Mesendoderm (in vitro differentiated cells): ENCODE results near the gene FMNL2.

Experiments used
- DNase-seq: peaks from one replicate; pipeline ENCODE4 v3.0.0; 2013
- H2AK5ac ChIP-seq: 2 replicates; pipeline ENCODE4 v1.6.1; 2013; ENCODE audit warnings: low read length, inconsistent platforms
- H2BK120ac ChIP-seq: 2 replicates; pipeline ENCODE4 v1.6.1; 2013; ENCODE audit warnings: low read depth, mild to moderate bottlenecking, low read length, moderate library complexity, mixed read lengths
- H2BK15ac ChIP-seq: replicated peaks from 2 replicates; pipeline ENCODE4 v1.6.1; 2013; ENCODE audit warnings: low read depth, mild to moderate bottlenecking, moderate library complexity
- H2BK5ac ChIP-seq: 2 replicates; pipeline ENCODE4 v1.6.1; 2013; ENCODE audit warnings: low read length, inconsistent platforms
- H3K18ac ChIP-seq: 2 replicates; pipeline ENCODE4 v1.6.1; 2013; ENCODE audit warnings: mild to moderate bottlenecking, low read length, mixed read lengths
- H3K23ac ChIP-seq: one replicate; pipeline ENCODE4 v1.6.1; 2013; ENCODE audit warnings: low read length
- H3K27ac ChIP-seq: 2 replicates; pipeline ENCODE4 v1.5.1; 2013; ENCODE audit warnings: low read depth, mild to moderate bottlenecking, inconsistent platforms, low read length, moderate library complexity
- H3K27me3 ChIP-seq: 2 replicates; pipeline ENCODE4 v1.6.1; 2013; ENCODE audit warnings: low read length, control low read depth, mild to moderate bottlenecking, inconsistent platforms; ENCODE audit not compliant: insufficient read depth, poor library complexity
- H3K36me3 ChIP-seq: 2 replicates; pipeline ENCODE4 v1.6.1; 2013; ENCODE audit warnings: low read length, inconsistent platforms; ENCODE audit not compliant: control insufficient read depth, insufficient read depth
- H3K4ac ChIP-seq: one replicate; pipeline ENCODE4 v1.6.1; 2013; ENCODE audit warnings: low read depth, mild to moderate bottlenecking, low read length, moderate library complexity
- H3K4me1 ChIP-seq: 2 replicates; pipeline ENCODE4 v1.6.1; 2013; ENCODE audit warnings: low read depth, low read length, inconsistent platforms; ENCODE audit not compliant: control insufficient read depth
- H3K4me2 ChIP-seq: 2 replicates; pipeline ENCODE4 v1.6.1; 2013; ENCODE audit warnings: low read length
- H3K4me3 ChIP-seq: 2 replicates; pipeline ENCODE4 v1.5.1; 2013; ENCODE audit warnings: mild to moderate bottlenecking, low read length
- H3K56ac ChIP-seq: one replicate; pipeline ENCODE4 v1.6.1; 2013; ENCODE audit warnings: low read length
- H3K79me1 ChIP-seq: 2 replicates; pipeline ENCODE4 v1.6.1; 2013; ENCODE audit warnings: low read length, inconsistent platforms
- H3K79me2 ChIP-seq: 2 replicates; pipeline ENCODE4 v1.6.1; 2013; ENCODE audit warnings: mild to moderate bottlenecking, low read length; ENCODE audit not compliant: control insufficient read depth, insufficient read depth
- H3K9ac ChIP-seq: 2 replicates; pipeline ENCODE4 v1.6.1; 2013; ENCODE audit warnings: low read length, inconsistent platforms
- H4K5ac ChIP-seq: one replicate; pipeline ENCODE4 v1.6.1; 2013; ENCODE audit warnings: low read length
- H4K8ac ChIP-seq: one replicate; pipeline ENCODE4 v1.6.1; 2013; ENCODE audit warnings: low read depth, mild to moderate bottlenecking, control low read depth, low read length, moderate library complexity
- WGBS: extraction: QIAGEN DNeasy Blood & Tissue Kit; methylation state at CpG from one replicate; pipeline ENCODE4 v1.1.7; 2013; ENCODE audit warnings: low lambda C conversion rate, missing lambda C conversion rate; ENCODE audit not compliant: insufficient coverage; ENCODE audit errors: extremely low coverage; 5-methylcytosine and 5-hydroxymethylcytosine counted together

The FMNL2 gene

GRCh38 chr2:152432765-152433164, 97.8 kb downstream of the FMNL2 start:
- H3K4ac ChIP-seq = no peak overlapping the region
- no peaks in the 10 kb centered on the region for H3K27me3 ChIP-seq
- no peaks in the 10 kb centered on the region for H3K36me3 ChIP-seq
- H2AK5ac ChIP-seq = no peak overlapping the region
- H2BK5ac ChIP-seq = no peak overlapping the region
- H3K79me1 ChIP-seq = peaks cover 32% of the 10 kb centered on the region
- no peak overlapping the region for H3K4me2 ChIP-seq
- no peak for DNase-seq
- peaks cover 34% of the 10 kb centered on the region for H3K79me2 ChIP-seq
- H4K5ac ChIP-seq = no peak overlapping the region
- H4K8ac ChIP-seq = no peak overlapping the region
- no CpG with 5 or more reads among the region's 4 CpGs for WGBS
- H2BK120ac ChIP-seq = no peak overlapping the region
- H3K4me1 ChIP-seq = peaks cover 22% of the 10 kb centered on the region
- H3K18ac ChIP-seq = no peak overlapping the region
- H3K4me3 ChIP-seq = no peak overlapping the region
- no peak overlapping the region for H3K9ac ChIP-seq
- no peak overlapping the region for H3K56ac ChIP-seq
- H2BK15ac ChIP-seq = no peak overlapping the region
- H3K27ac ChIP-seq = no peak overlapping the region
- H3K23ac ChIP-seq = no peak overlapping the region

DNA sequence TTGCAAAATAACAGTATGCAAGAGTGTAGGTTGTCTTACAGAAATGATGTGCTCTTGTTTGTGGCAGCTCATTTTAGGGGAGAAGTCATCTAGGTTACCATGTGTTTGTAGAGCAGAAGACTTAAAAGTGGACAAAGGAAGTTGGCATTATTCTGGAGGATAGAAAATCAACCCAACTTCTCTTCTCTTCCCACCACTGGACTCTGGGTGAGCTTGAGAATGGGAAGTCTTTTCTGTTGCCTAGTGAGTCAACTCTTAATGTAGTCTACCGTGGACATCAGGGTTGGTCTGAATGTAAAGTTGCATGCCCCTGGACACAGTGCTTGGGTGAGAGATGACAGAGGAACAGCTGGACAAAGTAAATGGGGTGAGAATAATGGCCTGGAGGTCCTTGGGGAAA, 98.3 kb downstream of the FMNL2 start:
- Histone ChIP-seq H3K18ac (no peak overlapping the region), H3K36me3 (no peaks in the 10 kb centered on the region), H3K4ac (no peak overlapping the region), H4K5ac (no peak overlapping the region), H4K8ac (no peak overlapping the region), H3K27me3 (no peaks in the 10 kb centered on the region), H3K79me2 (peaks cover 36% of the 10 kb centered on the region), H3K4me2 (no peak overlapping the region), H3K4me3 (no peak overlapping the region), H3K27ac (no peak overlapping the region), H3K9ac (no peak overlapping the region), H3K23ac (no peak overlapping the region), H3K56ac (no peak overlapping the region), H3K4me1 (peaks cover 22% of the 10 kb centered on the region), H2BK5ac (no peak overlapping the region), H2BK15ac (no peak overlapping the region), H2AK5ac (peak overlapping the region; percentile 49), H3K79me1 (peaks cover 32% of the 10 kb centered on the region), H2BK120ac (no peak overlapping the region)
- no CpG with 5 or more reads among the region's 1 CpG for WGBS
- DNase-seq = no peak

DNA sequence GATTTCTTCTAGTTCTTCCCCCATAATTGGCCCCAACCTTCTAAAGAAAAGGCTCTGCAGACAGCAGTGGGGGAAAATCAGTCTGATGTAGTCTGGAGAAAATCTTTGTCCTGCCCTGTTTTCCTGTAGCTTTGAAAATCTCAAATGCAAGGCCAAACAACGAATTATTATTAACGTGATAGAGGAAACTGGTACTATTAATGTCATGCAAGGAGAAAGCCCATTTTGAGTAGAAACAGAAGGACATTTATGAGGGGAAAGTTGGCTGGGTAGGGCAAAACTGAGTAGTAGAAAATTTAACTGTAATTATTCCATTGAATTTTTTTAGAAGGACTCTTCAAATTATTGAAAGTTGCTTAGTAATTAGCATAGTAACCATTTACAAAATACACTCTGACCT, 98.8 kb downstream of the FMNL2 start:
- peaks cover 25% of the 10 kb centered on the region for H3K4me1 ChIP-seq
- no peak overlapping the region for H3K4me3 ChIP-seq
- H3K27ac ChIP-seq = no peak overlapping the region

GRCh38 chr2:152434395-152435182, 99.6 kb downstream of the FMNL2 start:
- DNase-seq = peak; percentile 40
- H3K27ac ChIP-seq = peak overlapping the region; percentile 16
- H2BK5ac ChIP-seq = no peak overlapping the region
- H3K56ac ChIP-seq = peak overlapping the region; percentile 22
- peaks cover 29% of the 10 kb centered on the region for H3K79me1 ChIP-seq
- H3K4me1 ChIP-seq = peaks cover 26% of the 10 kb centered on the region
- H3K9ac ChIP-seq = no peak overlapping the region
- no peak overlapping the region for H3K4me2 ChIP-seq
- H4K5ac ChIP-seq = no peak overlapping the region
- H3K4ac ChIP-seq = no peak overlapping the region
- no peak overlapping the region for H3K4me3 ChIP-seq
- H4K8ac ChIP-seq = no peak overlapping the region
- H3K27me3 ChIP-seq = no peaks in the 10 kb centered on the region
- H3K23ac ChIP-seq = no peak overlapping the region
- H3K36me3 ChIP-seq = no peaks in the 10 kb centered on the region
- H2BK120ac ChIP-seq = no peak overlapping the region
- no peak overlapping the region for H2BK15ac ChIP-seq
- peak overlapping the region; percentile 84 for H3K18ac ChIP-seq
- H2AK5ac ChIP-seq = no peak overlapping the region
- WGBS = no CpG with 5 or more reads among the region's 1 CpG
- peaks cover 38% of the 10 kb centered on the region for H3K79me2 ChIP-seq

More for the DNA sequence above, 98.8 kb downstream of the FMNL2 start:
- Histone ChIP-seq H2AK5ac (no peak overlapping the region), H3K79me2 (peaks cover 38% of the 10 kb centered on the region), H3K23ac (no peak overlapping the region), H3K56ac (peak overlapping the region; percentile 69), H3K36me3 (no peaks in the 10 kb centered on the region), H3K79me1 (peaks cover 31% of the 10 kb centered on the region), H4K5ac (no peak overlapping the region), H2BK5ac (no peak overlapping the region), H2BK120ac (no peak overlapping the region), H3K4me2 (no peak overlapping the region), H3K9ac (no peak overlapping the region), H3K4ac (no peak overlapping the region), H2BK15ac (no peak overlapping the region), H3K27me3 (no peaks in the 10 kb centered on the region), H4K8ac (no peak overlapping the region), H3K18ac (no peak overlapping the region)
- no CpG with 5 or more reads among the region's 2 CpGs for WGBS
- no peak for DNase-seq

GRCh38 chr2:152436148-152436547, 101.2 kb downstream of the FMNL2 start:
- H3K36me3 ChIP-seq = no peaks in the 10 kb centered on the region
- no peak overlapping the region for H2BK120ac ChIP-seq
- WGBS = no CpG with 5 or more reads among the region's 1 CpG
- H3K4ac ChIP-seq = no peak overlapping the region
- DNase-seq = no peak
- no peak overlapping the region for H2AK5ac ChIP-seq
- peaks cover 33% of the 10 kb centered on the region for H3K4me1 ChIP-seq
- H3K23ac ChIP-seq = no peak overlapping the region
- H3K27ac ChIP-seq = no peak overlapping the region
- H3K9ac ChIP-seq = no peak overlapping the region
- peaks cover 26% of the 10 kb centered on the region for H3K79me1 ChIP-seq
- H4K8ac ChIP-seq = no peak overlapping the region
- H2BK15ac ChIP-seq = no peak overlapping the region
- no peaks in the 10 kb centered on the region for H3K27me3 ChIP-seq
- H2BK5ac ChIP-seq = no peak overlapping the region
- H3K4me2 ChIP-seq = no peak overlapping the region
- no peak overlapping the region for H3K56ac ChIP-seq
- no peak overlapping the region for H3K4me3 ChIP-seq
- H3K18ac ChIP-seq = no peak overlapping the region
- H3K79me2 ChIP-seq = peaks cover 35% of the 10 kb centered on the region
- no peak overlapping the region for H4K5ac ChIP-seq
